Purkinje cell (primary cell): ENCODE data around the gene MMP13. TPM values are rescaled to one million over a fixed set of nuclear protein-coding genes. Genes with fewer than 3 reads are reported as not detected.

ENCODE experiments used
- polyA plus RNA-seq: library from polyadenylated mRNA; unstranded; fragments of >200 nt; fragmentation: Nextera tagmentation; gene quantifications from 2 replicates; pipeline ENCODE4 v1.2.1, GENCODE V29; 2014

MMP13 gene
- polyA plus RNA-seq = not detected in 2 replicates

DNA sequence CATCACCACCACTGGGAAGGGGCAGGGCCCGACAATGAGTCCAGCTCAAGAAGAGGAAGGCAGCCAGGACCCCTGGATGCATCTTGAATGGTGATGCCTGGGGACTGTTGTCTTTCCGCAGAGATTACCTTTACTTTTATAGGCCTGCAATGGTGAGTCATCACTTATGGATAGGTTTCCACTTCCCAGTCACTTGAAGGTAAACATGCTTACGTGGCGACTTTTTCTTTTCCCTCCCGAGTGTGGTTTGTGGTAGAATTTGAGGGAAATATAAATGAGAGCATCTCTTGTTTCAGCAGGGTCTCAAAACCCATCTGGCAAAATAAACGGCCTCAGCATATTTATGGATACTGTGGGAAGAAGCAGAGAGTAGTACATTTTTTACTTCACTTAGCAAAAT is at the start of gene MMP13:
TSS of gene MMP13 (minus strand) at position 109 of the 400 bp plus-strand sequence. CDS start at position 82, 27 bp downstream.

Other genes with a start within 250 kb of the MMP13 start
- not detected in 2 replicates for gene MMP27, start 250.0 kb downstream of the MMP13 start, polyA plus RNA-seq
- gene MMP8, start 230.8 kb downstream of the MMP13 start, polyA plus RNA-seq = not detected in 2 replicates
- gene MMP10, start 175.1 kb downstream of the MMP13 start, polyA plus RNA-seq = not detected in 2 replicates
- 0.69 TPM in 1 of 2 replicates, not detected in the other for gene MMP1, start 157.6 kb downstream of the MMP13 start, polyA plus RNA-seq
- not detected in 2 replicates for gene MMP3, start 112.1 kb downstream of the MMP13 start, polyA plus RNA-seq
- not detected in 2 replicates for gene MMP12, start 80.8 kb downstream of the MMP13 start, polyA plus RNA-seq
- 160 and 235 TPM in 2 replicates for gene DCUN1D5, start 136.4 kb upstream of the MMP13 start, polyA plus RNA-seq
- gene DYNC2H1, start 153.7 kb upstream of the MMP13 start, polyA plus RNA-seq = 16.5 and 19.0 TPM in 2 replicates